ENCODE data around the gene FRS3.

GRCh38 chr6:41728073-41728936 lies 51.4 kb downstream of the FRS3 start:
- TF ChIP-seq CTCF (IDR thresholded peaks at IDR 0.05), result no peak
- TF ChIP-seq POLR2AphosphoS5 (IDR thresholded peaks at IDR 0.05), result peak; percentile 76
